ENCODE results near the gene GNAQ. TPM values are rescaled to one million over a fixed set of nuclear protein-coding genes. Genes with fewer than 3 reads are reported as not detected.

GNAQ gene
- total RNA-seq, 1 experiment from 2014 or later, result 55.5 TPM

GRCh38 chr9:77773381-77773780, 258.2 kb downstream of the GNAQ start:
- Mint-ChIP-seq H3K27me3 (ENCODE audit: low read depth) (no peaks in the 10 kb centered on the region; the same call in 1 of the 2 replicates), H3K9me3 (peaks cover 21% of the 10 kb centered on the region), H3K36me3 (peaks cover 23% of the 10 kb centered on the region), H3K4me1 (peaks cover 7% of the 10 kb centered on the region), H3K27ac (peak overlapping the region; percentile 48; the same call in 1 of the 2 replicates), H3K4me3 (no peak overlapping the region)
- TF ChIP-seq CREB1 (CRISPR knock-in tag; IDR thresholded peaks at IDR 0.05), result no peak
- no peak for TF ChIP-seq JAZF1 (CRISPR knock-in tag; IDR thresholded peaks at IDR 0.05)
- no peak for TF ChIP-seq NR3C1 (CRISPR knock-in tag; conservative IDR thresholded peaks at IDR 0.05; ENCODE audit: low read depth)
- TF ChIP-seq, protein P1, sequence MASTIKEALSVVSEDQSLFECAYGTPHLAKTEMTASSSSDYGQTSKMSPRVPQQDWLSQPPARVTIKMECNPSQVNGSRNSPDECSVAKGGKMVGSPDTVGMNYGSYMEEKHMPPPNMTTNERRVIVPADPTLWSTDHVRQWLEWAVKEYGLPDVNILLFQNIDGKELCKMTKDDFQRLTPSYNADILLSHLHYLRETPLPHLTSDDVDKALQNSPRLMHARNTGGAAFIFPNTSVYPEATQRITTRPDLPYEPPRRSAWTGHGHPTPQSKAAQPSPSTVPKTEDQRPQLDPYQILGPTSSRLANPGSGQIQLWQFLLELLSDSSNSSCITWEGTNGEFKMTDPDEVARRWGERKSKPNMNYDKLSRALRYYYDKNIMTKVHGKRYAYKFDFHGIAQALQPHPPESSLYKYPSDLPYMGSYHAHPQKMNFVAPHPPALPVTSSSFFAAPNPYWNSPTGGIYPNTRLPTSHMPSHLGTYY (CRISPR knock-in tag; IDR thresholded peaks at IDR 0.05), result no peak
- TF ChIP-seq FOXJ3 (CRISPR knock-in tag; IDR thresholded peaks at IDR 0.05; ENCODE audit: borderline replicate concordance), result no peak
- TF ChIP-seq AR (CRISPR knock-in tag; IDR thresholded peaks at IDR 0.05), result no peak
- TF ChIP-seq ZNF281 (CRISPR knock-in tag; IDR thresholded peaks at IDR 0.05), result no peak
- no peak for TF ChIP-seq AFF4 (CRISPR knock-in tag; IDR thresholded peaks at IDR 0.05; ENCODE audit: borderline replicate concordance)
- TF ChIP-seq ETV6 (CRISPR knock-in tag; IDR thresholded peaks at IDR 0.05), result no peak
- DNase-seq (ENCODE audit: low spot score) (no peak), ATAC-seq (no peak)
- ChIA-PET POLR2A (no interaction called here), CTCF (interaction anchor here (1.0 to 1.9 kb wide), 2 partner anchors 99 to 204 kb away, joined by 3 to 5 read pairs; no protein-coding TSS in a partner anchor)

GRCh38 chr9:77772646-77773045, 259.0 kb downstream of the GNAQ start:
- H3K27me3 Mint-ChIP-seq (ENCODE audit: low read depth), result no peaks in the 10 kb centered on the region; the same call in 1 of the 2 replicates
- no peak overlapping the region for H3K4me3 Mint-ChIP-seq
- peaks cover 17% of the 10 kb centered on the region for H3K36me3 Mint-ChIP-seq
- CTCF ChIA-PET, result interaction anchor here (0.6 to 0.7 kb wide), 2 partner anchors 14 to 339 kb away, joined by 3 read pairs; no protein-coding TSS in a partner anchor
- TF ChIP-seq HMGA2 (CRISPR knock-in tag; IDR thresholded peaks at IDR 0.05) (no peak), ZNF219 (CRISPR knock-in tag; IDR thresholded peaks at IDR 0.05; ENCODE audit: borderline replicate concordance) (no peak), MLX (CRISPR knock-in tag; IDR thresholded peaks at IDR 0.05) (no peak)
- TF ChIP-seq, protein P2, sequence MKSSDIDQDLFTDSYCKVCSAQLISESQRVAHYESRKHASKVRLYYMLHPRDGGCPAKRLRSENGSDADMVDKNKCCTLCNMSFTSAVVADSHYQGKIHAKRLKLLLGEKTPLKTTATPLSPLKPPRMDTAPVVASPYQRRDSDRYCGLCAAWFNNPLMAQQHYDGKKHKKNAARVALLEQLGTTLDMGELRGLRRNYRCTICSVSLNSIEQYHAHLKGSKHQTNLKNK (CRISPR knock-in tag; IDR thresholded peaks at IDR 0.05), result no peak
- H3K4me1 Mint-ChIP-seq, result peaks cover 7% of the 10 kb centered on the region
- POLR2A ChIA-PET, result no interaction called here
- DNase-seq (ENCODE audit: low spot score) (no peak), ATAC-seq (no peak)
- no peak overlapping the region; the same call in 1 of the 2 replicates for H3K27ac Mint-ChIP-seq
- H3K9me3 Mint-ChIP-seq, result peaks cover 16% of the 10 kb centered on the region

All from WTC11 (cell line).